ENCODE measurements around the gene PRDM16.
A peak's percentile ranks its signal among the peaks of the same experiment; 100 is the strongest.

Gene PRDM16

DNA sequence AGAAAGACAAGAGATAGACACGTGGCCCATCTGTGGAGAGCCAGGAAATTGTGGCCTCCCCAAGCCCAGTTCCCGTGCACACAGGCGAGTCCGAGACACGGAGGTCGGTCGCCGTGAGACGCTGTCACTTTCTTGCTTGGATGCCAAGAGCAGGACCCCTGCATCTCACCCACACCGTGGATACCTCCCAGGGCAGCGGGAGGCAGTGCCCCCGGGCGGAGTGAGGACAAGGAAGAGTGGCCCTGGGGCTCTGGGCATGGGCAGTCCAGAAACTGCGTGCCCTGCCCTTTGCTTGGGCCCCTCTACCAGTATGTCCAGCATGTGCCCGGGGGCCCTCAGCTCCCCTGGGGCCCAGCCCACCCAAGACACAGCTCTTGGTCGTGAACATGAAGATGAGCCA lies 360.8 kb downstream of the PRDM16 start:
- no peaks in the 10 kb centered on the region for H3K36me3 ChIP-seq (ENCODE audit: control insufficient read depth, insufficient read depth, low read length)
- H3K4me3 ChIP-seq (replicated peaks; ENCODE audit: low read depth, low read length), result no peak overlapping the region
- DNase-seq (ENCODE audit: extremely low read depth, insufficient read length), result no peak
- H3K27me3 ChIP-seq (replicated peaks; ENCODE audit: control insufficient read depth, insufficient read depth, low read length), result no peaks in the 10 kb centered on the region
- no peak for TF ChIP-seq CTCF (IDR thresholded peaks at IDR 0.05; ENCODE audit: insufficient read depth, low read length, poor library complexity, severe bottlenecking)

DNA sequence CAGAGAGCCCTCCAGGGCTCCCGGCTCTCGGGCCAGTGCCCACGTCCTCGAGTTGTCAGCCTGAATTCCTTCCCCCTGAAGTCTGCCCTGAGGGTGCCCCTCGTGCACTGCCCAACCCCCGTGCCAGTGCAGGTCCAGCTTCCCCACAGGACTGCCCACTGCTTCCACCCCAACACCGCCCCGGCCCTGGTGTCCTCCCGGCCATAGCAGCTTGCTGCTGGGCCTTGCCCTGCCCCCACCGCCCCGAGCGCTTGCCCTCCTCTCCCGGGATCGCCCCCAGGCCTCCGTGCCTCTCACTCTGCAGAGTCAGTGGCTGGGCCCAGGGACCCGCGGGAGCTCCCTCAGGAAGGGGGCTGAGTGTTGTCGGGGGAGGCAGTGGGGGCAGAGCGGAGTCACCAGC lies 361.4 kb downstream of the PRDM16 start:
- Histone ChIP-seq H3K36me3 (ENCODE audit: control insufficient read depth, insufficient read depth, low read length) (no peaks in the 10 kb centered on the region), H3K4me3 (replicated peaks; ENCODE audit: low read depth, low read length) (no peak overlapping the region), H3K27me3 (replicated peaks; ENCODE audit: control insufficient read depth, insufficient read depth, low read length) (no peaks in the 10 kb centered on the region)
- no peak for TF ChIP-seq CTCF (IDR thresholded peaks at IDR 0.05; ENCODE audit: insufficient read depth, low read length, poor library complexity, severe bottlenecking)
- no peak for DNase-seq (ENCODE audit: extremely low read depth, insufficient read length)

DNA sequence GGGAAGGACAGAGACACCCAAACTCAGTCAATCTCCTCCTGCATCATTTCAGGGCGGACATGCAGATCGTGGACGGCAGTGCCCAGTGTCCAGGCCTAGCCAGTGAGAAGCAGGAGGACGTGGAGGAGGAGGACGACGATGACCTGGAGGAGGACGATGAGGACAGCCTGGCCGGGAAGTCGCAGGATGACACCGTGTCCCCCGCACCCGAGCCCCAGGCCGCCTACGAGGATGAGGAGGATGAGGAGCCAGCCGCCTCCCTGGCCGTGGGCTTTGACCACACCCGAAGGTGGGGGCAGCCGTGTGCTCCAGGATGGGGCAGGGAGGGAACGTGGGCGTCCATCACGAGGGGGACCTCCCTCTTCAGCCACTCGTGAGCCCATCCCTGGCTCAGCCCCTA lies 361.8 kb downstream of the PRDM16 start:
- Histone ChIP-seq H3K27me3 (replicated peaks; ENCODE audit: control insufficient read depth, insufficient read depth, low read length) (no peaks in the 10 kb centered on the region), H3K36me3 (ENCODE audit: control insufficient read depth, insufficient read depth, low read length) (no peaks in the 10 kb centered on the region), H3K4me3 (replicated peaks; ENCODE audit: low read depth, low read length) (no peak overlapping the region)
- TF ChIP-seq CTCF (IDR thresholded peaks at IDR 0.05; ENCODE audit: insufficient read depth, low read length, poor library complexity, severe bottlenecking), result no peak
- DNase-seq (ENCODE audit: extremely low read depth, insufficient read length), result no peak

- no peaks in the 10 kb centered on the region for H3K27me3 ChIP-seq (replicated peaks; ENCODE audit: control insufficient read depth, insufficient read depth, low read length)
- H3K4me3 ChIP-seq (replicated peaks; ENCODE audit: low read depth, low read length), result no peak overlapping the region
- no peak for DNase-seq (ENCODE audit: extremely low read depth, insufficient read length)
- H3K36me3 ChIP-seq (ENCODE audit: control insufficient read depth, insufficient read depth, low read length), result no peaks in the 10 kb centered on the region
- TF ChIP-seq CTCF (IDR thresholded peaks at IDR 0.05; ENCODE audit: insufficient read depth, low read length, poor library complexity, severe bottlenecking), result peak; percentile 42
These were observed 362.3 kb downstream of the PRDM16 start for GRCh38 chr1:3431266-3431665.

DNA sequence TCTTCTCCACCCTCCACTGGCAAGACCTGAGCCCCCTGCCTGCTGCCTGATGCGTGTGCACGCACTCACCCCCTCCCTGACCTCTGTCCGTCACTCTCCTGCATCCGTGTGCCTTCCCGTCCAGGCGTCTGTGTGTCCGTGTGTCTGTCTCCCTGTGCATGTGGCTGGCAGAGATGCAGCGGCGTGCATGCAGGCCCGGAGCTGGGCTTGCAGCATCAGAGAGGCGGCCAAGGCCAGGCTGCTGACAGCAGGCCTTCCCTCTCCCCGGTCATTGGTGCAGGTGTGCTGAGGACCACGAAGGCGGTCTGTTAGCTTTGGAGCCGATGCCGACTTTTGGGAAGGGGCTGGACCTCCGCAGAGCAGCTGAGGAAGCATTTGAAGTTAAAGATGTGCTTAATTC lies 362.7 kb downstream of the PRDM16 start:
- Histone ChIP-seq H3K4me3 (replicated peaks; ENCODE audit: low read depth, low read length) (no peak overlapping the region), H3K27me3 (replicated peaks; ENCODE audit: control insufficient read depth, insufficient read depth, low read length) (no peaks in the 10 kb centered on the region), H3K36me3 (ENCODE audit: control insufficient read depth, insufficient read depth, low read length) (no peaks in the 10 kb centered on the region)
- no peak for DNase-seq (ENCODE audit: extremely low read depth, insufficient read length)
- TF ChIP-seq CTCF (IDR thresholded peaks at IDR 0.05; ENCODE audit: insufficient read depth, low read length, poor library complexity, severe bottlenecking), result no peak

DNA sequence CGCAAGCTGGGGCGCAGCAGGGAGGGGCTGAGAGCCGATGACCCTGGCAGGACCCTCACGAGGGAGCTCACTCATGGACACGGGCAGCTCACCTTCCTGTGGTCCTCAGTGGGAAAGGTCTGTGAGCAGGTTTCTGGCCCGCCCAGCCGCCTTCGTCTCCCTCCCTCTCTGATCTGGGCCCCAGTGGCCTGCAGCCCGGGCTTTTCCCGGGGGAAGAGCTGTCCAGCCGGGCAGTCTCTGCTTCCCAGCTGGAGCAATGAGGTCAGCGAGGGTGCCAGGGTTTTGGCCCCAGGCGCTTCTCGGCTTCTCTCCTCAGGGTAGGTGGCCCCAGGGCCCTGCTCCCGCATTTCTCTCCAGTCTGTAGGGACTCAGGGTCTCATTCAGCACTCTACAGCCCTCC lies 363.3 kb downstream of the PRDM16 start:
- H3K27me3 ChIP-seq (replicated peaks; ENCODE audit: control insufficient read depth, insufficient read depth, low read length), result no peaks in the 10 kb centered on the region
- DNase-seq (ENCODE audit: extremely low read depth, insufficient read length), result no peak
- H3K36me3 ChIP-seq (ENCODE audit: control insufficient read depth, insufficient read depth, low read length), result no peaks in the 10 kb centered on the region
- no peak overlapping the region for H3K4me3 ChIP-seq (replicated peaks; ENCODE audit: low read depth, low read length)
- TF ChIP-seq CTCF (IDR thresholded peaks at IDR 0.05; ENCODE audit: insufficient read depth, low read length, poor library complexity, severe bottlenecking), result no peak

All from GM06990 (cell line).